Measurements from ENCODE around the gene ZNF366.

Gene ZNF366

GRCh38 chr5:72501488-72501887 lies 5.7 kb downstream of the ZNF366 start:
- no peak for TF ChIP-seq CTCF (IDR thresholded peaks at IDR 0.05; ENCODE audit: low read depth, low read length)
- no peak overlapping the region for H3K4me3 ChIP-seq (ENCODE audit: low read depth, low read length)

- H3K4me3 ChIP-seq (ENCODE audit: low read depth, low read length): no peak overlapping the region
- TF ChIP-seq CTCF (IDR thresholded peaks at IDR 0.05; ENCODE audit: low read depth, low read length): no peak
Observed at GRCh38 chr5:72499730-72500129, 7.5 kb downstream of the ZNF366 start.

- H3K4me3 ChIP-seq (ENCODE audit: low read depth, low read length): no peak overlapping the region
- no peak for TF ChIP-seq CTCF (IDR thresholded peaks at IDR 0.05; ENCODE audit: low read depth, low read length)
Observed at GRCh38 chr5:72499090-72499489, 8.1 kb downstream of the ZNF366 start.

GRCh38 chr5:72498284-72498683 lies 8.9 kb downstream of the ZNF366 start:
- TF ChIP-seq CTCF (IDR thresholded peaks at IDR 0.05; ENCODE audit: low read depth, low read length): no peak
- no peak overlapping the region for H3K4me3 ChIP-seq (ENCODE audit: low read depth, low read length)

- no peak overlapping the region for H3K4me3 ChIP-seq (ENCODE audit: low read depth, low read length)
- no peak for TF ChIP-seq CTCF (IDR thresholded peaks at IDR 0.05; ENCODE audit: low read depth, low read length)
Observed at GRCh38 chr5:72497823-72498222, 9.4 kb downstream of the ZNF366 start.

- no peak for TF ChIP-seq CTCF (IDR thresholded peaks at IDR 0.05; ENCODE audit: low read depth, low read length)
- no peak overlapping the region for H3K4me3 ChIP-seq (ENCODE audit: low read depth, low read length)
Observed at GRCh38 chr5:72495410-72495809, 11.8 kb downstream of the ZNF366 start.

- no peak for TF ChIP-seq CTCF (IDR thresholded peaks at IDR 0.05; ENCODE audit: low read depth, low read length)
- no peak overlapping the region for H3K4me3 ChIP-seq (ENCODE audit: low read depth, low read length)
Observed at GRCh38 chr5:72494623-72495124, 12.5 kb downstream of the ZNF366 start.

Measured in WI38 (cell line).